ENCODE results near the gene ITPR3. TPM values are rescaled to one million over a fixed set of nuclear protein-coding genes. Genes with fewer than 3 reads are reported as not detected.
A peak's percentile ranks its signal among the peaks of the same experiment; 100 is the strongest.

ITPR3 gene
- total RNA-seq, 4 donors from 2014 or later, result 139 to 250 (median 182) TPM

- TF ChIP-seq, protein P1, sequence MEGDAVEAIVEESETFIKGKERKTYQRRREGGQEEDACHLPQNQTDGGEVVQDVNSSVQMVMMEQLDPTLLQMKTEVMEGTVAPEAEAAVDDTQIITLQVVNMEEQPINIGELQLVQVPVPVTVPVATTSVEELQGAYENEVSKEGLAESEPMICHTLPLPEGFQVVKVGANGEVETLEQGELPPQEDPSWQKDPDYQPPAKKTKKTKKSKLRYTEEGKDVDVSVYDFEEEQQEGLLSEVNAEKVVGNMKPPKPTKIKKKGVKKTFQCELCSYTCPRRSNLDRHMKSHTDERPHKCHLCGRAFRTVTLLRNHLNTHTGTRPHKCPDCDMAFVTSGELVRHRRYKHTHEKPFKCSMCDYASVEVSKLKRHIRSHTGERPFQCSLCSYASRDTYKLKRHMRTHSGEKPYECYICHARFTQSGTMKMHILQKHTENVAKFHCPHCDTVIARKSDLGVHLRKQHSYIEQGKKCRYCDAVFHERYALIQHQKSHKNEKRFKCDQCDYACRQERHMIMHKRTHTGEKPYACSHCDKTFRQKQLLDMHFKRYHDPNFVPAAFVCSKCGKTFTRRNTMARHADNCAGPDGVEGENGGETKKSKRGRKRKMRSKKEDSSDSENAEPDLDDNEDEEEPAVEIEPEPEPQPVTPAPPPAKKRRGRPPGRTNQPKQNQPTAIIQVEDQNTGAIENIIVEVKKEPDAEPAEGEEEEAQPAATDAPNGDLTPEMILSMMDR (IDR thresholded peaks at IDR 0.05), result no peak
- no peak for TF ChIP-seq POLR2A (IDR thresholded peaks at IDR 0.05)
- H3K36me3 ChIP-seq, result peaks cover 3 to 95% (median 3%) of the 10 kb centered on the region in 3 donors
- no peak overlapping the region for H3K27ac ChIP-seq
Observed at GRCh38 chr6:33670086-33670660, 49.1 kb downstream of the ITPR3 start.

GRCh38 chr6:33670971-33671743 lies 50.0 kb downstream of the ITPR3 start:
- no peak for DNase-seq
- no peaks in the 10 kb centered on the region for H3K9me3 ChIP-seq
- no peaks in the 10 kb centered on the region for H3K27me3 ChIP-seq
- no peak for TF ChIP-seq POLR2A (IDR thresholded peaks at IDR 0.05)
- TF ChIP-seq, protein P1 (IDR thresholded peaks at IDR 0.05), result no peak
- H3K4me1 ChIP-seq, result no peaks in the 10 kb centered on the region
- H3K4me3 ChIP-seq, result no peak overlapping the region
- no peak overlapping the region for H3K27ac ChIP-seq
- peaks cover 3 to 95% (median 3%) of the 10 kb centered on the region in 3 donors for H3K36me3 ChIP-seq

More at GRCh38 chr6:33670086-33670660, 49.1 kb downstream of the ITPR3 start:
- no peaks in the 10 kb centered on the region for H3K4me1 ChIP-seq
- H3K9me3 ChIP-seq, result no peaks in the 10 kb centered on the region
- no peak for DNase-seq
- H3K27me3 ChIP-seq, result no peaks in the 10 kb centered on the region
- H3K4me3 ChIP-seq, result no peak overlapping the region

GRCh38 chr6:33671744-33672072 lies 50.6 kb downstream of the ITPR3 start:
- Histone ChIP-seq H3K9me3 (no peaks in the 10 kb centered on the region), H3K4me3 (no peak overlapping the region), H3K27ac (no peak overlapping the region), H3K4me1 (no peaks in the 10 kb centered on the region), H3K36me3 (peaks cover 3 to 97% (median 3%) of the 10 kb centered on the region in 3 donors), H3K27me3 (no peaks in the 10 kb centered on the region)
- TF ChIP-seq, protein P1 (IDR thresholded peaks at IDR 0.05), result no peak
- TF ChIP-seq POLR2A (IDR thresholded peaks at IDR 0.05), result no peak
- DNase-seq, result no peak

GRCh38 chr6:33672808-33673207 lies 51.7 kb downstream of the ITPR3 start:
- Histone ChIP-seq H3K9me3 (no peaks in the 10 kb centered on the region), H3K4me1 (no peaks in the 10 kb centered on the region), H3K27me3 (no peaks in the 10 kb centered on the region), H3K4me3 (no peak overlapping the region), H3K36me3 (peaks cover 0 to 97% (median 3%) of the 10 kb centered on the region in 3 donors), H3K27ac (no peak overlapping the region)
- TF ChIP-seq, protein P1 (IDR thresholded peaks at IDR 0.05), result peak in 2 of 6 experiments; percentile 18 to 51
- no peak for TF ChIP-seq POLR2A (IDR thresholded peaks at IDR 0.05)
- peak in 1 of 3 donors; percentile 67 for DNase-seq

DNA sequence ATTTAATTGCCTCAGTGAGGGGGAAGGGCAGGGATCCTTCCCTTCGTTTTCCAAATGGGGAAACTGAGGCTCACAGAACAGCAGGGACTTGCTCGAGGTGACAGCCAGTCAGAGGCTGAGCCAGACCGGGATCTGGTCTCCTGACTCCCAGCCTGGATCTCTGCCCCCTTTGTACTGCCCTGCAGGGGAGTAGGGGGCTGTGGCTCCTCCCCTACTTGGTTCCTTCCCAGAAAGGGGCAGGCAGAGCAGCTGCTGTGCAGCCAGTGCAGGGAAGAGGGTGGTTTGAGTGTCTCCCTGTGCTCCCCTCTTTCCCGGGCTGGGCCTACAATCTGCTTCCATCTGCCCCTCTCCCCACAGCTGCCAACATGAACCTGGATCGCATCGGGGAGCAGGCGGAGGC lies 52.7 kb downstream of the ITPR3 start:
- no peaks in the 10 kb centered on the region for H3K4me1 ChIP-seq
- no peak for TF ChIP-seq POLR2A (IDR thresholded peaks at IDR 0.05)
- TF ChIP-seq, protein P1 (IDR thresholded peaks at IDR 0.05), result no peak
- no peak for DNase-seq
- no peaks in the 10 kb centered on the region for H3K9me3 ChIP-seq
- no peaks in the 10 kb centered on the region for H3K27me3 ChIP-seq
- H3K36me3 ChIP-seq, result peaks cover 0 to 97% (median 3%) of the 10 kb centered on the region in 3 donors
- H3K4me3 ChIP-seq, result no peak overlapping the region
- no peak overlapping the region for H3K27ac ChIP-seq

Measured in Peyer's patch (tissue), 4 donors.